ENCODE data around the gene ADGRF1. TPM values are rescaled to one million over a fixed set of nuclear protein-coding genes. Genes with fewer than 3 reads are reported as not detected.
A peak's percentile ranks its signal among the peaks of the same experiment; 100 is the strongest.

The ADGRF1 gene
- total RNA-seq, 1 experiment from 2014 or later, result 39.6 TPM

DNA sequence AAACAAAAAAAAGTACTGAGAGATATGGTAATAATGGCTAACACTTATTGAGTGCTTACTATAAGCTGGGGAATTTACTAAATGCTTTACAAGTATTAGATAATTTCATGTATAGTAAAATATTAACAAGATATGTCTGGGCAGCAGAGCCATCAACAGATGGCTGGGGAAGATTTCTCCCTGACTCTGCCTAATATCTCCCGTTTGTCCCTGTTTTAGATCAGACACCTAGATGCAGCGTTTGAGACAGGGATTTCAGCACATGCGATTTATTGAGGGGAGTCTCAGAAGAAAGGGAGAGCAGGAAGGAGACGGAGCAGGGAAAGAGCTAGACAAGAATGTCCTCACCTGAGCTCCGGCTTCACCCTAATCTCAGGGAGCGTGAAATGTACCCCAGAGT lies 36.9 kb upstream of the ADGRF1 start:
- Histone ChIP-seq H3K4me3 (replicated peaks in 1 of 2; ENCODE audit: low read depth in 1 of 2, low read length in 2 of 2) (no peak overlapping the region), H3K36me3 (ENCODE audit: control insufficient read depth in 1 of 2, insufficient read depth in 2 of 2, low read length in 2 of 2) (no peaks in the 10 kb centered on the region), H3K4me1 (ENCODE audit: control insufficient read depth in 1 of 2, insufficient read depth in 2 of 2, low read length in 2 of 2) (peaks cover 3 to 5% of the 10 kb centered on the region in 2 experiments; a peak in 1 of 4 replicates), H3K9me2 (ENCODE audit: insufficient read depth) (no peaks in the 10 kb centered on the region), H3K27me3 (ENCODE audit: insufficient read depth, low read length) (no peaks in the 10 kb centered on the region), H3K27ac (ENCODE audit: low read depth, low read length) (no peak overlapping the region), H3K79me2 (ENCODE audit: insufficient read depth, low read length) (no peaks in the 10 kb centered on the region), H4K20me1 (ENCODE audit: insufficient read depth) (no peaks in the 10 kb centered on the region), H3K4me2 (ENCODE audit: low read length) (no peak overlapping the region), H2AFZ (ENCODE audit: low read depth, low read length, poor library complexity, severe bottlenecking) (no peak overlapping the region), H3K9ac (ENCODE audit: low read length) (no peak overlapping the region), H3K9me3 (ENCODE audit: control insufficient read depth in 1 of 2, insufficient read depth in 1 of 2, low read depth in 1 of 2, low read length in 2 of 2) (no peaks in the 10 kb centered on the region)
- ATAC-seq (no peak), DNase-seq (ENCODE audit: low read depth, low spot score) (no peak)
- RAD21 ChIA-PET (ENCODE audit: low non-redundant PET in 1 of 2, low total read pairs in 2 of 2, uncharacterized antibody in 2 of 2, unreplicated experiment in 2 of 2), result no interaction called here
- CTCF ChIA-PET, result no interaction called here
- intact Hi-C loops (cut with micrococcal nuclease), result no loop called here
- no peak for TF ChIP-seq EZH2 (IDR thresholded peaks at IDR 0.05)
- no peak for TF ChIP-seq CBX3 (IDR thresholded peaks at IDR 0.05; ENCODE audit: low read depth)
- POLR2A ChIA-PET, result no interaction called here
- no TSS peak for BruUV-seq (replicated peaks)

DNA sequence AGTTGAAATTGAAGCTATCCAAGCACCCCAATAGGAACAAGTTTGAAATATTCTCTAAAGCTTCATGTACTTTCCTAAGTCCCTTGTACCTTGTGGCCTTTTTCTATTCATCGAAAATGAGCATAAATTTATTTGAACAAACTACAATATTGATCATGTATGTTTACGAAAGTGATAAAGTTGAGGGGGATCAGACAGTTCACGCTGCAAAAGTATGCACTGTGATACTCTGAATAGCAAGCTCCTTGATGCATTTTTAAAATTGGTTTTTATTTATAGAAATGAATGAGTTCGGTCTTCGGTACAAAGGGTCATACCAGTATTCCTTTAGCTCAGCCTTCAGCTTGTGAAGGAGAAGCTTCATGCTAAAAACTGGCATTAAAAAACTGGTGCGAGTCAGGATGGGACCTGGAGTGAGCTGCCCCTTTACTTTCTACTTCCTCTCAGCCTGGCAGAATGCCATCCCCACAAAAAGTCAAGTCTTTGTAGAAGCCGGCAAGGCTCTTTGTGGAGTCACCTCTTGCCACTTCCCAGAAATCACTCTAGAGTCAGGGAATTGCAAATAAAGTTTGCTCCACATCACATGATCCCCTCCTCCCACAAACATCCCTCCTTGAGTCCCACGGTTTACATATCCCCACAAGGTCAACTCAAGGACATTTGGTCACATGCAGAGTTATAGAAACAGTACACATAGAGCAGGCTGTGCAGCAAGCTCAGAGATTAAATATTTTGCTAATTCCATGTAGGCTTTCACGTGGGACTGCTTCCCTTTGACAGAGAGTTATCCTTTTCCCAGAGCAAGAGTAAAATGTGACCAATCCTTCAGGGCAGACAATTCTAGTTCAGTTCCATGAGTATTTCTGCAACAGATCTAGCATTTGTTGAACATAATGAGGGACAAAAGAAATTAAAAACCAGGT lies 34.6 kb upstream of the ADGRF1 start:
- intact Hi-C loops (cut with micrococcal nuclease), result no loop called here
- Histone ChIP-seq H3K4me3 (replicated peaks in 1 of 2; ENCODE audit: low read depth in 1 of 2, low read length in 2 of 2) (no peak overlapping the region), H3K27me3 (ENCODE audit: insufficient read depth, low read length) (no peaks in the 10 kb centered on the region), H2AFZ (ENCODE audit: low read depth, low read length, poor library complexity, severe bottlenecking) (no peak overlapping the region), H3K9me2 (ENCODE audit: insufficient read depth) (no peaks in the 10 kb centered on the region), H3K4me1 (ENCODE audit: control insufficient read depth in 1 of 2, insufficient read depth in 2 of 2, low read length in 2 of 2) (peaks cover 3 to 5% of the 10 kb centered on the region in 2 experiments; a peak in 1 of 4 replicates), H3K27ac (ENCODE audit: low read depth, low read length) (no peak overlapping the region), H3K36me3 (ENCODE audit: control insufficient read depth in 1 of 2, insufficient read depth in 2 of 2, low read length in 2 of 2) (no peaks in the 10 kb centered on the region), H4K20me1 (ENCODE audit: insufficient read depth) (no peaks in the 10 kb centered on the region), H3K9ac (ENCODE audit: low read length) (no peak overlapping the region), H3K4me2 (ENCODE audit: low read length) (no peak overlapping the region), H3K9me3 (ENCODE audit: control insufficient read depth in 1 of 2, insufficient read depth in 1 of 2, low read depth in 1 of 2, low read length in 2 of 2) (no peaks in the 10 kb centered on the region), H3K79me2 (ENCODE audit: insufficient read depth, low read length) (no peaks in the 10 kb centered on the region)
- ChIA-PET CTCF (no interaction called here), RAD21 (ENCODE audit: low non-redundant PET in 1 of 2, low total read pairs in 2 of 2, uncharacterized antibody in 2 of 2, unreplicated experiment in 2 of 2) (no interaction called here), POLR2A (no interaction called here)
- DNase-seq (ENCODE audit: low read depth, low spot score), result no peak
- BruUV-seq (replicated peaks), result no TSS peak
- ATAC-seq, result no peak
- TF ChIP-seq EZH2phosphoT487 (IDR thresholded peaks at IDR 0.05; ENCODE audit: borderline replicate concordance), result no peak
- TF ChIP-seq TCF7L2 (IDR thresholded peaks at IDR 0.05; ENCODE audit: borderline replicate concordance, extremely low read depth, insufficient read depth, insufficient read length), result peak; percentile 87
- no peak for TF ChIP-seq ZNF274 (IDR thresholded peaks at IDR 0.05; ENCODE audit: low read depth, low read length)
- TF ChIP-seq, protein P1, sequence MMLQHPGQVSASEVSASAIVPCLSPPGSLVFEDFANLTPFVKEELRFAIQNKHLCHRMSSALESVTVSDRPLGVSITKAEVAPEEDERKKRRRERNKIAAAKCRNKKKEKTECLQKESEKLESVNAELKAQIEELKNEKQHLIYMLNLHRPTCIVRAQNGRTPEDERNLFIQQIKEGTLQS (IDR thresholded peaks at IDR 0.05), result no peak
- TF ChIP-seq, protein P2, sequence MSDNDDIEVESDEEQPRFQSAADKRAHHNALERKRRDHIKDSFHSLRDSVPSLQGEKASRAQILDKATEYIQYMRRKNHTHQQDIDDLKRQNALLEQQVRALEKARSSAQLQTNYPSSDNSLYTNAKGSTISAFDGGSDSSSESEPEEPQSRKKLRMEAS (IDR thresholded peaks at IDR 0.05), result no peak
- no peak for TF ChIP-seq SP1 (IDR thresholded peaks at IDR 0.05; ENCODE audit: low read depth)
